K562 (cell line): ENCODE results near the gene EXOSC2. TPM values are rescaled to one million over a fixed set of nuclear protein-coding genes. Genes with fewer than 3 reads are reported as not detected.

Experiments
- CLOCK ChIP-seq: fragments of 250-450 bp; sonication (Bioruptor Pico); IDR thresholded peaks from 2 replicates; pipeline ENCODE4 v1.4.0; 2020; ENCODE audit warnings: mild to moderate bottlenecking, moderate library complexity, borderline replicate concordance
- E2F8 ChIP-seq: fragments of 450-650 bp; IDR thresholded peaks from 2 replicates; pipeline ENCODE4 v1.7.1; 2018; ENCODE audit warnings: mild to moderate bottlenecking, low read depth; ENCODE audit not compliant: partially characterized antibody
- ETS2 ChIP-seq: IDR thresholded peaks from 2 replicates; pipeline ENCODE4 v1.6.1; 2016; ENCODE audit warnings: borderline replicate concordance, missing genetic modification characterization, mild to moderate bottlenecking, moderate library complexity, missing compliant biosample characterization; ENCODE audit not compliant: poor library complexity, severe bottlenecking
- HNRNPLL ChIP-seq: fragments of 200-400 bp; formaldehyde crosslinking; IDR thresholded peaks from 2 replicates; pipeline ENCODE4 v1.6.1; 2017; ENCODE audit warnings: low read length, low read depth, mild to moderate bottlenecking; ENCODE audit not compliant: poor library complexity, severe bottlenecking
- JUN ChIP-seq, 2 experiments: sonication (generic) in 1 of 2; formaldehyde crosslinking in 1 of 2; IDR thresholded peaks; 2 replicates each; pipeline versions ENCODE4 v1.6.1 to v1.8.0; 2012 to 2022; ENCODE audit warnings: borderline replicate concordance in 2 of 2, mild to moderate bottlenecking in 2 of 2, improper control_type of control experiment in 1 of 2, low read depth in 1 of 2, low read length in 1 of 2, missing genetic modification reagents in 1 of 2
- MITF ChIP-seq: IDR thresholded peaks from 2 replicates; pipeline ENCODE4 v1.6.1; 2014; ENCODE audit warnings: antibody characterized with exemption
- NFATC3 ChIP-seq: fragments of 450-650 bp; IDR thresholded peaks from 2 replicates; pipeline ENCODE4 v1.6.1; 2017; ENCODE audit warnings: mild to moderate bottlenecking
- TAF15 ChIP-seq: fragments of 200-400 bp; formaldehyde crosslinking; IDR thresholded peaks from 2 replicates; pipeline ENCODE4 v1.6.1; 2017; ENCODE audit warnings: mild to moderate bottlenecking, low read depth, low read length, moderate library complexity
- TRIM24 ChIP-seq, 2 experiments: fragments of 450-650 bp; IDR thresholded peaks; 2 replicates each; pipeline ENCODE4 v1.6.1; 2016
- TSC22D4 ChIP-seq: fragments of 450-650 bp; IDR thresholded peaks from 2 replicates; pipeline ENCODE4 v1.6.1; 2016; ENCODE audit warnings: missing genetic modification characterization, missing biosample characterization, control low read depth
- USF1 ChIP-seq: sonication (generic); formaldehyde crosslinking; IDR thresholded peaks from 2 replicates; pipeline ENCODE4 v1.9.0; 2022; ENCODE audit warnings: mild to moderate bottlenecking, missing genetic modification reagents
- ZBTB1 ChIP-seq: sonication (generic); formaldehyde crosslinking; IDR thresholded peaks from 2 replicates; pipeline ENCODE4 v1.8.1; 2023; ENCODE audit warnings: missing genetic modification reagents, low read depth, mild to moderate bottlenecking, borderline replicate concordance
- ZBTB9 ChIP-seq: fragments of 450-650 bp; formaldehyde crosslinking; IDR thresholded peaks from 2 replicates; pipeline ENCODE4 v1.4.0; 2020; ENCODE audit warnings: mild to moderate bottlenecking, moderate library complexity
- ZNF212 ChIP-seq: fragments of 450-650 bp; formaldehyde crosslinking; IDR thresholded peaks from 2 replicates; pipeline ENCODE4 v1.4.0; 2020; ENCODE audit warnings: mild to moderate bottlenecking
- ZNF217 ChIP-seq: sonication (generic); formaldehyde crosslinking; IDR thresholded peaks from 2 replicates; pipeline ENCODE4 v1.8.0; 2022; ENCODE audit warnings: mild to moderate bottlenecking, missing genetic modification reagents
- ZNF584 ChIP-seq: fragments of 200-800 bp; sonication (Bioruptor generic); IDR thresholded peaks from 2 replicates; pipeline ENCODE4 v1.6.1; 2016; ENCODE audit warnings: low read depth, mild to moderate bottlenecking, missing genetic modification characterization, missing compliant biosample characterization
- polyA plus RNA-seq, 8 experiments: library from polyadenylated mRNA; depleted of rRNA in 4 of 8; stranded (reverse) in 5 of 8; unstranded in 3 of 8; fragments of >200 nt; fragmentation: Nextera tagmentation in 2 of 8; fragmentation: Illumina TruSeq in 1 of 8; extraction: Ambion mirVana in 2 of 8; extraction: Trizol in 1 of 8; gene quantifications; 2 replicates each; pipeline versions ENCODE4 v1.2.1 to v1.2.3, GENCODE V29; 2011 to 2014; ENCODE audit warnings: inconsistent platforms in 1 of 8, missing spikeins in 1 of 8
- total RNA-seq, 7 experiments: library from RNA; depleted of rRNA in 6 of 7; stranded (reverse); fragments of >200 nt in 6 of 7; fragmentation: Illumina TruSeq in 2 of 7; extraction: Trizol in 2 of 7; gene quantifications; 2 replicates each; pipeline versions ENCODE4 v1.2.1 to v1.2.3, GENCODE V29; 2011 to 2021; ENCODE audit warnings: low replicate concordance in 1 of 7

The EXOSC2 gene
- total and polyA plus RNA-seq, 9 of the 15 experiments (the other 6 are each of a cell fraction or from before 2014, with no cell fraction given): 46.0 to 101 (median 77.6) TPM

GRCh38 chr9:130707225-130707976 lies 13.8 kb downstream of the EXOSC2 start (continued):
- TF ChIP-seq TSC22D4 (tag): no peak
- no peak for TF ChIP-seq TRIM24 (IDR thresholded peaks at IDR 0.05)
- no peak for TF ChIP-seq MITF
- TF ChIP-seq ZNF217 (CRISPR knock-in tag): no peak
- TF ChIP-seq ZBTB1 (CRISPR knock-in tag): no peak
- TF ChIP-seq ZNF584 (CRISPR knock-in tag): no peak
- TF ChIP-seq HNRNPLL: no peak
- no peak for TF ChIP-seq JUN (IDR thresholded peaks at IDR 0.05; ENCODE audit: borderline replicate concordance, low read depth, low read length)
- TF ChIP-seq JUN (CRISPR knock-in tag; IDR thresholded peaks at IDR 0.05; ENCODE audit: borderline replicate concordance): no peak
- TF ChIP-seq ZNF212: no peak
- no peak for TF ChIP-seq ETS2 (tag)
- peak; percentile 31 for TF ChIP-seq E2F8
- no peak for TF ChIP-seq CLOCK (CRISPR knock-in tag)
- TF ChIP-seq ZBTB9 (CRISPR knock-in tag): no peak
- TF ChIP-seq NFATC3: no peak
- no peak for TF ChIP-seq USF1
- no peak for TF ChIP-seq TAF15
